Measurements from ENCODE around the gene DPY19L2.
"Not testable (repeated sequence)": the region's sequence is repeated elsewhere in the genome, so short reads cannot be mapped to it uniquely, and the experiment has no call there.

DNA sequence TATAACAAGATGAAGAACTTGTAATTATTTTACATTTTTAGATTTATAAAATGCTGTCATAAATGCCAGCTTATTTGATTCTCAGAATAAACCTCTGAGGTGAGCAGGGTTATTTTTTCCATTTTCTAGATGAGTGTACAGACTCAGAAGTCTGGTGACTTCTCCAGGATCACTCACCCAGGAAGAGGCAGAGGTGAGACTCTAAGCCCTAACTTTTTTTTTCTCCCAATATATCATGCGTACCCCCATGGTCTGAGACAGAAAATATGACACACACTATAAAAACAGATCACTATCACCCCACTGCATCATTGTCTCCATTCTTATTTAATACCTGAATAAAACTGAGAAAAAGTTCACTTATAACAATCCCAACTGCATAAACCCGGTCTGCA, 45.4 kb upstream of the DPY19L2 start:
- TF ChIP-seq, protein P1, sequence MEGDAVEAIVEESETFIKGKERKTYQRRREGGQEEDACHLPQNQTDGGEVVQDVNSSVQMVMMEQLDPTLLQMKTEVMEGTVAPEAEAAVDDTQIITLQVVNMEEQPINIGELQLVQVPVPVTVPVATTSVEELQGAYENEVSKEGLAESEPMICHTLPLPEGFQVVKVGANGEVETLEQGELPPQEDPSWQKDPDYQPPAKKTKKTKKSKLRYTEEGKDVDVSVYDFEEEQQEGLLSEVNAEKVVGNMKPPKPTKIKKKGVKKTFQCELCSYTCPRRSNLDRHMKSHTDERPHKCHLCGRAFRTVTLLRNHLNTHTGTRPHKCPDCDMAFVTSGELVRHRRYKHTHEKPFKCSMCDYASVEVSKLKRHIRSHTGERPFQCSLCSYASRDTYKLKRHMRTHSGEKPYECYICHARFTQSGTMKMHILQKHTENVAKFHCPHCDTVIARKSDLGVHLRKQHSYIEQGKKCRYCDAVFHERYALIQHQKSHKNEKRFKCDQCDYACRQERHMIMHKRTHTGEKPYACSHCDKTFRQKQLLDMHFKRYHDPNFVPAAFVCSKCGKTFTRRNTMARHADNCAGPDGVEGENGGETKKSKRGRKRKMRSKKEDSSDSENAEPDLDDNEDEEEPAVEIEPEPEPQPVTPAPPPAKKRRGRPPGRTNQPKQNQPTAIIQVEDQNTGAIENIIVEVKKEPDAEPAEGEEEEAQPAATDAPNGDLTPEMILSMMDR (IDR thresholded peaks at IDR 0.05; ENCODE audit: insufficient read depth, low read depth, low read length): not testable (repeated sequence)
- TF ChIP-seq EZH2 (IDR thresholded peaks at IDR 0.05; ENCODE audit: insufficient read depth, low read length): not testable (repeated sequence)
